SK-N-SH (cell line): ENCODE data around the gene LBX1. TPM values are rescaled to one million over a fixed set of nuclear protein-coding genes. Genes with fewer than 3 reads are reported as not detected.

Source experiments
- CTCF ChIA-PET: fragments of 300-600, 350-600 bp; formaldehyde crosslinking; extraction: SDS; loops from one replicate; lab custom pipeline; 2021; lab: Yijun Ruan, JAX
- POLR2A ChIA-PET: fragments of 350-600 bp; sonication (Branson Sonifier 250); formaldehyde crosslinking; extraction: SDS; loops from one replicate; lab custom pipeline; 2020; ENCODE audit warnings: antibody characterized with exemption, inconsistent platforms; lab: Yijun Ruan, JAX
- DNase-seq: peaks from one replicate; pipeline ENCODE4 v3.0.0; 2012
- H2AFZ ChIP-seq: fragments of 200-600 bp; sonication (generic); 2 replicates; pipeline ENCODE4 v1.8.1; 2016; ENCODE audit warnings: antibody characterized with exemption, mild to moderate bottlenecking, low read depth
- H3F3A ChIP-seq: fragments of 200-600 bp; sonication (generic); replicated peaks from 2 replicates; pipeline ENCODE3; 2016; ENCODE audit warnings: antibody characterized with exemption, mild to moderate bottlenecking; ENCODE audit not compliant: insufficient read depth
- H3K27ac ChIP-seq, 2 experiments: fragments of 200-500 bp in 1 of 2; fragments of 200-600 bp in 1 of 2; sonication (Bioruptor generic) in 1 of 2; sonication (generic), shearing (Covaris generic) in 1 of 2; 2 replicates each; pipeline versions ENCODE4 v1.5.1 to v1.6.1; 2014 to 2016; ENCODE audit warnings: low read depth in 2 of 2, inconsistent platforms in 1 of 2, low read length in 1 of 2, mild to moderate bottlenecking in 1 of 2, mixed read lengths in 1 of 2
- H3K27me3 ChIP-seq: fragments of 200-600 bp; sonication (generic), shearing (Covaris generic); 2 replicates; pipeline ENCODE4 v1.6.1; 2016; ENCODE audit warnings: mixed run types; ENCODE audit not compliant: insufficient read depth
- H3K36me3 ChIP-seq, 2 experiments: fragments of 200-500 bp in 1 of 2; fragments of 200-600 bp in 1 of 2; sonication (Bioruptor generic) in 1 of 2; sonication (generic) in 1 of 2; replicated peaks in 1 of 2; 2 replicates each; pipeline versions ENCODE3 to v1.5.1; 2014 to 2016; ENCODE audit warnings: low read length in 1 of 2, mild to moderate bottlenecking in 1 of 2; ENCODE audit not compliant: insufficient read depth in 2 of 2, control insufficient read depth in 1 of 2
- H3K4me1 ChIP-seq, 2 experiments: fragments of 200-500 bp in 1 of 2; fragments of 200-600 bp in 1 of 2; sonication (Bioruptor generic) in 1 of 2; sonication (generic), shearing (Covaris generic) in 1 of 2; 2 replicates each; pipeline versions ENCODE4 v1.5.1 to v1.6.1; 2014 to 2016; ENCODE audit warnings: low read depth in 1 of 2, low read length in 1 of 2, mixed run types in 1 of 2; ENCODE audit not compliant: insufficient read depth in 2 of 2, control insufficient read depth in 1 of 2
- H3K4me2 ChIP-seq: fragments of 200-600 bp; sonication (generic), shearing (Covaris generic); 2 replicates; pipeline ENCODE4 v1.6.1; 2017; ENCODE audit warnings: mixed run types
- H3K4me3 ChIP-seq, 2 experiments: fragments of 200-500 bp in 1 of 2; fragments of 200-600 bp in 1 of 2; sonication (Bioruptor generic) in 1 of 2; sonication (generic), shearing (Covaris generic) in 1 of 2; 2 replicates each; pipeline versions ENCODE4 v1.5.1 to v1.8.1; 2014 to 2016; ENCODE audit warnings: low read depth in 2 of 2, inconsistent platforms in 1 of 2, low read length in 1 of 2, mild to moderate bottlenecking in 1 of 2, mixed read lengths in 1 of 2, moderate library complexity in 1 of 2
- H3K79me2 ChIP-seq: fragments of 200-600 bp; sonication (generic); 2 replicates; pipeline ENCODE4 v1.8.1; 2017; ENCODE audit warnings: mild to moderate bottlenecking; ENCODE audit not compliant: insufficient read depth
- H3K9ac ChIP-seq: fragments of 200-600 bp; sonication (generic); 2 replicates; pipeline ENCODE4 v1.6.1; 2017; ENCODE audit warnings: mixed run types
- H3K9me2 ChIP-seq: fragments of 200-600 bp; sonication (generic); 2 replicates; pipeline ENCODE4 v1.6.1; 2017; ENCODE audit warnings: mixed run types
- H3K9me3 ChIP-seq: fragments of 200-600 bp; sonication (generic); 2 replicates; pipeline ENCODE4 v1.6.1; 2017; ENCODE audit warnings: mixed run types, mild to moderate bottlenecking, moderate library complexity
- H4K20me1 ChIP-seq: fragments of 200-600 bp; sonication (generic); 2 replicates; pipeline ENCODE4 v1.6.1; 2017; ENCODE audit warnings: mild to moderate bottlenecking, mixed run types; ENCODE audit not compliant: insufficient read depth
- CHD2 ChIP-seq: fragments of 150-350 bp; IDR thresholded peaks from 2 replicates; pipeline ENCODE4 v1.6.1; 2018; ENCODE audit warnings: low read length; ENCODE audit not compliant: partially characterized antibody
- CTCF ChIP-seq: fragments of 200-600 bp; sonication (generic); IDR thresholded peaks from 2 replicates; pipeline ENCODE4 v1.6.1; 2017; ENCODE audit warnings: antibody characterized with exemption, mild to moderate bottlenecking, moderate library complexity
- ELF1 ChIP-seq: IDR thresholded peaks from 2 replicates; pipeline ENCODE4 v1.4.0; 2012
- EP300 ChIP-seq, 2 experiments: IDR thresholded peaks; 2 replicates each; pipeline versions ENCODE4 v1.4.0 to v1.6.1; 2012; ENCODE audit warnings: borderline replicate concordance in 1 of 2, low read depth in 1 of 2, low read length in 1 of 2
- EZH2phosphoT487 ChIP-seq: fragments of 200-600 bp; sonication (generic); IDR thresholded peaks from 2 replicates; pipeline ENCODE4 v1.6.1; 2017; ENCODE audit warnings: low read depth, mixed run types, mild to moderate bottlenecking, antibody characterized with exemption, moderate library complexity, borderline replicate concordance
- FOSL2 ChIP-seq: IDR thresholded peaks from 2 replicates; pipeline ENCODE4 v1.4.0; 2012; ENCODE audit warnings: low read depth, mild to moderate bottlenecking, moderate library complexity, borderline replicate concordance
- FOXJ3 ChIP-seq: sonication (generic); formaldehyde crosslinking; IDR thresholded peaks from 2 replicates; pipeline ENCODE4 v1.5.1; 2020; ENCODE audit warnings: mild to moderate bottlenecking, missing genetic modification reagents
- FOXM1 ChIP-seq: IDR thresholded peaks from 2 replicates; pipeline ENCODE4 v1.4.0; 2012; ENCODE audit warnings: low read depth, mild to moderate bottlenecking
- POLR2AphosphoS5 ChIP-seq: IDR thresholded peaks from 2 replicates; pipeline ENCODE4 v1.6.1; 2012; ENCODE audit warnings: low read depth, low read length
- RAD21 ChIP-seq: IDR thresholded peaks from 2 replicates; pipeline ENCODE4 v1.6.1; 2012; ENCODE audit warnings: mild to moderate bottlenecking, low read length
- RCOR1 ChIP-seq: fragments of 150-350 bp; IDR thresholded peaks from 2 replicates; pipeline ENCODE4 v1.6.1; 2017; ENCODE audit warnings: antibody characterized with exemption, low read length
- REST ChIP-seq: IDR thresholded peaks from 2 replicates; pipeline ENCODE4 v1.6.1; 2012; ENCODE audit warnings: mild to moderate bottlenecking, low read depth, low read length, moderate library complexity
- RXRA ChIP-seq: IDR thresholded peaks from 2 replicates; pipeline ENCODE4 v1.4.0; 2012; ENCODE audit warnings: low read depth, mild to moderate bottlenecking, borderline replicate concordance
- SIN3A ChIP-seq: IDR thresholded peaks from 2 replicates; pipeline ENCODE4 v1.6.1; 2012; ENCODE audit warnings: low read depth, mild to moderate bottlenecking, low read length, moderate library complexity, borderline replicate concordance
- SMC3 ChIP-seq: IDR thresholded peaks from 2 replicates; pipeline ENCODE4 v1.6.1; 2012; ENCODE audit warnings: low read depth, low read length, improper control_type of control experiment
- TAF1 ChIP-seq: IDR thresholded peaks from 2 replicates; pipeline ENCODE4 v1.6.1; 2012; ENCODE audit warnings: low read depth, mild to moderate bottlenecking, low read length, moderate library complexity, borderline replicate concordance
- YY1 ChIP-seq: IDR thresholded peaks from 2 replicates; pipeline ENCODE4 v1.4.0; 2012; ENCODE audit warnings: low read depth, mild to moderate bottlenecking
- ZBTB33 ChIP-seq: IDR thresholded peaks from 2 replicates; pipeline ENCODE4 v1.4.0; 2012; ENCODE audit warnings: low read depth, borderline replicate concordance
- WGBS: methylation state at CpG from one replicate; pipeline ENCODE4 v1.1.6; 2017; ENCODE audit warnings: low lambda C conversion rate; 5-methylcytosine and 5-hydroxymethylcytosine counted together
- polyA plus RNA-seq, 3 experiments: library from polyadenylated mRNA; depleted of rRNA; stranded (reverse); fragments of >200 nt; gene quantifications; 2 replicates each; pipeline ENCODE4 v1.2.3, GENCODE V29; 2012
- TF ChIP-seq, protein P1 (sequence below): fragments of 150-350 bp; IDR thresholded peaks from 2 replicates; pipeline ENCODE4 v1.6.1; 2016; ENCODE audit warnings: mild to moderate bottlenecking, low read depth, low read length
- TF ChIP-seq, protein P2 (sequence below): IDR thresholded peaks from 2 replicates; pipeline ENCODE4 v1.4.0; 2012; ENCODE audit warnings: low read depth

The LBX1 gene
- polyA plus RNA-seq, 1 of the 3 experiments (the other 2 are of a cell fraction): not detected

DNA sequence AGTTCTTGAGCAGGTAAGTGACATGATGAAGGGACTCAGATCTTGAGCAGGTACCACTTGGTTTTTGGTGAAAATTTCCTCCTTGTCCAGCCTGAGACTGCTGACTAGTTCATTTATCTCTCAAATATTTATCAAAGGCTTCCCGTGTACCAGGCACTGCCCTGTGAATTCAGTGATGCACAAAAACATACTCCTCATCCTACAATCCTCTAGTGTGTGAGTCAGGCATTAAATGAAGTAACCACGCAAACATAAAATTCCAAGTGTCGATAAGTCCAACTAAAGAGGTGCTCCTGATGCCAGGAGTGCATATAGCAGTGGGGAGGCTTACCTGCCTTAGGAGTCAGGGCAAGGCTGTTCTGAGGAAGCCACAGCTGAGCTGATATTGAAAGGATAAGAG is 41.5 kb upstream of the LBX1 start:
- H3K9me2 ChIP-seq: no peaks in the 10 kb centered on the region
- ChIA-PET CTCF (interaction anchor here (0.5 to 12.0 kb wide), 8 partner anchors 19 to 300 kb away, joined by 3 to 149 read pairs (median 10); no protein-coding TSS in a partner anchor), POLR2A (no interaction called here)
- no peak overlapping the region for H3K9ac ChIP-seq
- no peak for DNase-seq
- TF ChIP-seq RAD21: no peak
- TF ChIP-seq, protein P1, sequence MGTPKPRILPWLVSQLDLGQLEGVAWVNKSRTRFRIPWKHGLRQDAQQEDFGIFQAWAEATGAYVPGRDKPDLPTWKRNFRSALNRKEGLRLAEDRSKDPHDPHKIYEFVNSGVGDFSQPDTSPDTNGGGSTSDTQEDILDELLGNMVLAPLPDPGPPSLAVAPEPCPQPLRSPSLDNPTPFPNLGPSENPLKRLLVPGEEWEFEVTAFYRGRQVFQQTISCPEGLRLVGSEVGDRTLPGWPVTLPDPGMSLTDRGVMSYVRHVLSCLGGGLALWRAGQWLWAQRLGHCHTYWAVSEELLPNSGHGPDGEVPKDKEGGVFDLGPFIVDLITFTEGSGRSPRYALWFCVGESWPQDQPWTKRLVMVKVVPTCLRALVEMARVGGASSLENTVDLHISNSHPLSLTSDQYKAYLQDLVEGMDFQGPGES: no peak
- TF ChIP-seq REST: no peak
- no peak for TF ChIP-seq RXRA
- no peak for TF ChIP-seq RCOR1
- TF ChIP-seq SMC3: no peak
- TF ChIP-seq SIN3A: no peak
- no peak for TF ChIP-seq TAF1
- no peak for TF ChIP-seq POLR2AphosphoS5
- no peak for TF ChIP-seq EZH2phosphoT487
- no peak for TF ChIP-seq ELF1
- TF ChIP-seq, all 33 proteins: peak for 0
- H4K20me1 ChIP-seq: no peaks in the 10 kb centered on the region
- no peaks in the 10 kb centered on the region for H3F3A ChIP-seq
- H3K27ac ChIP-seq: no peak overlapping the region
- no peak overlapping the region for H2AFZ ChIP-seq
- WGBS: 73% methylated on average over 3 of the region's 3 CpGs
- H3K27me3 ChIP-seq: peaks cover 8% of the 10 kb centered on the region; the same call in 1 of the 2 replicates
- H3K4me1 ChIP-seq: no peaks in the 10 kb centered on the region; a peak in 1 of 4 replicates
- H3K9me3 ChIP-seq: no peaks in the 10 kb centered on the region
- no peaks in the 10 kb centered on the region for H3K36me3 ChIP-seq
- H3K4me2 ChIP-seq: no peak overlapping the region
- no peaks in the 10 kb centered on the region for H3K79me2 ChIP-seq
- no peak overlapping the region for H3K4me3 ChIP-seq

GRCh38 chr10:101267776-101268175 is 38.5 kb upstream of the LBX1 start:
- Histone ChIP-seq H3K9ac (no peak overlapping the region), H3K4me1 (no peaks in the 10 kb centered on the region; a peak in 1 of 4 replicates), H3K4me3 (no peak overlapping the region), H3K9me2 (no peaks in the 10 kb centered on the region), H3K9me3 (no peaks in the 10 kb centered on the region), H3K27ac (no peak overlapping the region), H4K20me1 (no peaks in the 10 kb centered on the region), H3K4me2 (no peak overlapping the region), H3K27me3 (peaks cover 8% of the 10 kb centered on the region; the same call in 1 of the 2 replicates), H3K36me3 (no peaks in the 10 kb centered on the region), H3K79me2 (no peaks in the 10 kb centered on the region), H3F3A (no peaks in the 10 kb centered on the region), H2AFZ (no peak overlapping the region)
- CTCF ChIA-PET: interaction anchor here (0.8 to 2.2 kb wide), 3 partner anchors 54 to 302 kb away, joined by 3 to 6 read pairs (median 4); no protein-coding TSS in a partner anchor
- POLR2A ChIA-PET: no interaction called here
- WGBS: 83% methylated on average over 4 of the region's 4 CpGs
- no peak for DNase-seq
- TF ChIP-seq SIN3A: no peak
- TF ChIP-seq CHD2: no peak
- TF ChIP-seq SMC3: no peak
- TF ChIP-seq FOXJ3 (CRISPR knock-in tag): no peak
- TF ChIP-seq FOSL2: no peak
- no peak for TF ChIP-seq EP300 (IDR thresholded peaks at IDR 0.05; ENCODE audit: borderline replicate concordance in 1 of 2, low read depth in 1 of 2, low read length in 1 of 2)
- TF ChIP-seq FOXM1: no peak
- no peak for TF ChIP-seq CTCF
- TF ChIP-seq ZBTB33: no peak
- TF ChIP-seq YY1: no peak
- TF ChIP-seq, protein P2, sequence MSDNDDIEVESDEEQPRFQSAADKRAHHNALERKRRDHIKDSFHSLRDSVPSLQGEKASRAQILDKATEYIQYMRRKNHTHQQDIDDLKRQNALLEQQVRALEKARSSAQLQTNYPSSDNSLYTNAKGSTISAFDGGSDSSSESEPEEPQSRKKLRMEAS: no peak
